ENCODE results near the gene B9D1.

Gene B9D1

GRCh38 chr17:19388791-19389785, 26.6 kb upstream of the B9D1 start:
- DNase-seq (ENCODE audit: low spot score) = no peak

- no peak for DNase-seq (ENCODE audit: low spot score)
Observed at GRCh38 chr17:19387921-19388521, 25.5 kb upstream of the B9D1 start.

GRCh38 chr17:19386974-19387920, 24.7 kb upstream of the B9D1 start, which contains the start of gene MFAP4:
TSS of gene MFAP4 (minus strand) at chr17:19387190. CDS start at chr17:19387155, 35 bp downstream.
- peak; percentile 35 for DNase-seq (ENCODE audit: low spot score)

- DNase-seq (ENCODE audit: low spot score) = no peak
Observed at GRCh38 chr17:19386051-19386929, 23.8 kb upstream of the B9D1 start.

GRCh38 chr17:19385521-19385983, 23.0 kb upstream of the B9D1 start:
- no peak for DNase-seq (ENCODE audit: low spot score)

GRCh38 chr17:19384723-19385391, 22.3 kb upstream of the B9D1 start:
- peak; percentile 89 for DNase-seq (ENCODE audit: low spot score)

GRCh38 chr17:19383681-19384470, 21.4 kb upstream of the B9D1 start:
- DNase-seq (ENCODE audit: low spot score) = no peak

GRCh38 chr17:19382531-19383444, 20.3 kb upstream of the B9D1 start:
- DNase-seq (ENCODE audit: low spot score) = no peak

- no peak for DNase-seq (ENCODE audit: low spot score)
Observed at GRCh38 chr17:19381741-19382444, 19.4 kb upstream of the B9D1 start.

GRCh38 chr17:19381361-19381740, 18.8 kb upstream of the B9D1 start:
- no peak for DNase-seq (ENCODE audit: low spot score)

- no peak for DNase-seq (ENCODE audit: low spot score)
Observed at GRCh38 chr17:19380481-19381301, 18.2 kb upstream of the B9D1 start.

GRCh38 chr17:19379361-19380065, 17.0 kb upstream of the B9D1 start:
- no peak for DNase-seq (ENCODE audit: low spot score)

- no peak for DNase-seq (ENCODE audit: low spot score)
Observed at GRCh38 chr17:19378416-19379360, 16.2 kb upstream of the B9D1 start, which contains the start of gene MAPK7. TSS of gene MAPK7 (plus strand) at chr17:19378498. CDS start at chr17:19378901, 403 bp downstream.

- peak; percentile 99 for DNase-seq (ENCODE audit: low spot score)
Observed at GRCh38 chr17:19377602-19378415, 15.3 kb upstream of the B9D1 start.

Measured in pons (tissue), 1 donor.